GM21381 (cell line): ENCODE data around the gene HSD3B1.
A peak's percentile ranks its signal among the peaks of the same experiment; 100 is the strongest.

Experiments used
- ATAC-seq: cut with Tn5 transposase; IDR thresholded peaks from one replicate; pipeline ENCODE4 v1.9.1; 2021; ENCODE audit warnings: mild to moderate bottlenecking, moderate library complexity; ENCODE audit not compliant: unreplicated experiment

HSD3B1 gene

DNA sequence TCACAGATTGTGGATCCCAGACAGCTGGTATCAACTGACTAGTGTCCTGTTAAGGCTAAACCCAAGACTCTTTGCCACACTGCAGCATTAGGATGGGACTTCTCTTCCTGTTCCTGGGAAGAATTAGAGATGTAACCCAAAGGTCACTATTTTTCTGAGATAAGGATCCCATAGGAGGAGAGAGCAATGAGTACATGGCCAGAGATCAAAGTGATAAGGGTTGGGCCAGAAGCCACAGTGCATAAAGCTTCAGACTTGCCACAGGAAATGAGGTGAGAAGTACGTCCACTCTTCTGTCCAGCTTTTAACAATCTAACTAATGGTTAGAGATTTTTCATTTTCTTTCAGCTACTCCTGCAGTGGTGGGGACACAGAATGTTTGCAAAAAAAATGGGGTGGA is at the start of gene HSD3B1:
HSD3B1 (plus strand) TSS at position 270 of the 400 bp plus-strand sequence. CDS start 267 bp downstream, outside the sequence.
- no peak for ATAC-seq

DNA sequence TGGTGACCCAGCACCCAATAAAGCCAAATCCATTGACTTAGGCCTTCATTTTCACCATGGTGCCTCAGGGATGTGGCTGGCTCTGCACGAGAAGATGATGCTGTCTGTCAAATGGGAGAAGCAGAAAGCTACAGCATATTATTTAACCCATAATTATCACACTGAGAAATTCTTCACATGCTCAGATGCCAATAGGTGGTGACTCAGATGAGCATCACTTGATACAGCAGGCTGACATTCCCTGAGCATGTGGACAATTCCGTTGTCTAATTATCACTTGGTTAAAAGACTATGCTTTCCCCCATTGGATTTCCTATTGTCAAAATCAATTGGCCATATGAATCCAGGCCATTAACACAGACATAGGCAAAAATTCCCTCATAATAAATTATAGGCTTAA is 44.0 kb upstream of the HSD3B1 start:
- ATAC-seq: no peak

DNA sequence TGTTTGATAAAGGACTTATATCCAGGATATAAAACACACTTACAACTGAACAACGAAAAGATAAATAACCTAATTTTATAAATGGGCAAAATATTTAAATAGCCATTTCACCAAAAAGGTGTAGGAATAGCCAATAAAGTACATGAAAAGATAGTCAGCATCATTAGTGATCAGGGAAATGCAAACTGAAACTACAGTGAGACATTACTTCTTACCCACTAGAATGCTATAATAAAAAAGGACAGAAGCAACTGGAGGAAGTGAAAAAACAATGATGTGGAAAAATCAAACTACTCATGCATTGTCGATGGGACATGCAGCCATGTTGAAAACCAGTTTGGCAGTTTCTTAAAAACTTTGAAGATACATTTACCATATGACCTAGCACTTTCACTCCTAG is 43.4 kb upstream of the HSD3B1 start:
- no peak for ATAC-seq

DNA sequence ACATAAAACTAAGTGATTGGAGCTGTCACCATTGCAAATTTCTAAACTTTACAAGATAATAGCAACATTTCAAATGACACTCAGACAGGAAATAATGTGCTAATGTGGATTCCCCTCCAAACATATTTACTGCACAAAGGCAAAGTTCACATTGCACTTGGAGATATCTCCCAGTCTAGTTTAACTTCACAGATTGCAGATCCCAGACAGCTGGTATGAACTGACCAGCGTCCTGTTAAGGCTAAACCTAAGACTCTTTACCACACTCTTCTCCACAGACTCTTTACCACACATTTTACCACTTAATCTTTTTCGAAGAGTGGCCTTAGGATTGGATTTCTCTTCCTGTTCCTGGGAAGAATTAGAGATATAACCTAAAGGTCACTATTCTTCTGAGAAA is 40.6 kb upstream of the HSD3B1 start:
- ATAC-seq: no peak

DNA sequence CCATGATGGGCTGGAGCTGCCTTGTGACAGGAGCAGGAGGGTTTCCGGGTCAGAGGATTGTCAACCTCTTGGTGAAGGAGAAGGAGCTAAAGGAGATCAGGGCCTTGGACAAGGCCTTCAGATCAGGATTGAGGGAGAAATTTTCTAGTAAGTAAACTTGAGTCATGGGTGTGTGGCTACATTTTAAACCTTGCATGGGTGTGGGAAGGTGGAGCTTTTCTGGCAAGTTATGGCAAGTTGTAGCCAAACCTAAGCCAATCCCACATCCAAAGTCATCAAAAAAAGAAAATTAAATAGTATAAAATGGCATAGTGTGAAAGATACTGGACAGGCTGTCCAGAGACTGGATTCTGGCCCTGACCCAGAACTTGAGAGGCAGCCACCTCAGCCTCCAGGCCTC is 39.8 kb upstream of the HSD3B1 start:
- no peak for ATAC-seq

DNA sequence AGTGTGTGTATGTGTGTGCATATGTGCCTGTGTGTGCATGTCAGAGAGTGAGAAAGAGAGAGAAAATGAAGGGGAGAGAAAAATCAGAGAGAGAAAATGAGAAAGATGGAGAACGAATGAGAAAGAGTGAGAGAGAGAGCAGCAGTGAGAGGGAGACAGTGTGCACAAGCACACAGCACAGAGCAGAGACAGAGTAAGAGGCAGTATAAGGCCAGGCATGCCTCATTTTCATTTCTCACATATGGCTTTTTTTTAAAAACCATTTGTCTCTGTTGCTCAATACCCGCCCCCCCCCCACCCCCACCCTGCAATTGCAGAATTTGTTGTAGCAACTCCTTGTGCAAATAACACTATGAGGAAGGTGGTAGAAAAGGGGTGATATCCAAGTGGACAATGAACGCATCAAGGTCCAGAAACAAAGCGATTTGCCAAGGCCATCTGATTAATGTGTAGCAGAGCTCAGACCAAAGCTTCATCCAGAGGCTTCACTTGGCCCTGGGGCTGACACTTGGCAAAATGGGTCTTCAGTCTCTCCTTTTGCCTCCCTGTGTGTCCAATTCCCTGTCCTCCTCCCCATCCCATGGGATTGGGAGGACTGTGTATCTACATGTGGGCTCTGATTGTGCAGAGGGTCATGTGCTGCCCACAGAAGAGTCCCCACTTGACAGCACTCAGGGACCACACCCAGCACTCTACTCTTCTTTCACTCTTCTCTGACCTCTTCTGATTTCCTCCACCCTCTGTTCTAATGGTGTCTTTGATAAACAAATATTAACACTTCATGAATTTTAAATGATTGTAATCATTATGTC is 38.9 kb upstream of the HSD3B1 start:
- no peak for ATAC-seq

DNA sequence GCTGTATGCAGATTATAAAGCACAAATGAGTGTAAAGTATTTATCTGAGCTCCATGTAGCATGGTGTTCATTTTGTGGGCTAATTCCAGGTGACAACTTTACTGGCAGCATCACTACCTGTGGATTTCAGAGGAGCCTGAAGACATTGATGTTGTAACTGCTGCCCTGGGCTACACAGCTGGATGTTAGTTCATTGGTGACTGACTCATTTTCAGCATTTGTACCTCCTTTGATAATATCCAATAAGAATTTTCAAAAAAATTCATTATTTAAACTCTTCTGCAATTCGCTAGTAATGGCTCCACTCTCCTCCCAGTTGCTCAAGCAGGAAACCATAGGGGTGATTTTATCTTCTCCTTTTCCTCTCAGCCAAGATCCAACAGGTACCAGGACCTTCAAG is 37.3 kb upstream of the HSD3B1 start:
- no peak for ATAC-seq

DNA sequence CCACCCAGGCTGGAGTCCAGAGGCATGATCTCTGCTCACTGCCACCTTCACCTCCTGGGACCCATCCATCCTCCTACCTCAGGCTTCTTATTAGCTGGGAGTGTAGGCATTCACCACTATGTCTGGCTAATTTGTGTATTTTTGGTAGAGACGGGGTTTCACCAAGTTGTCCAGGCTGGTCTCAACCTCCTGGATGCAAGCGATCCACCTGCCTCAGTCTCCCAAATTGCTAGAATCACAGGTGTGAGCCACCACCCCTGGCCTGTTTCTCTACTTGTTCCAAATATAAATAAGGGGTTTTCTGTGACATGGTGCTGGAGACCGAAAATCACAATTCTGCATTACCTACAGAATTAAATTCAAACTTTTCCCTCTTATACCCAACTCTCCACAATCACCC is 36.6 kb upstream of the HSD3B1 start:
- no peak for ATAC-seq

DNA sequence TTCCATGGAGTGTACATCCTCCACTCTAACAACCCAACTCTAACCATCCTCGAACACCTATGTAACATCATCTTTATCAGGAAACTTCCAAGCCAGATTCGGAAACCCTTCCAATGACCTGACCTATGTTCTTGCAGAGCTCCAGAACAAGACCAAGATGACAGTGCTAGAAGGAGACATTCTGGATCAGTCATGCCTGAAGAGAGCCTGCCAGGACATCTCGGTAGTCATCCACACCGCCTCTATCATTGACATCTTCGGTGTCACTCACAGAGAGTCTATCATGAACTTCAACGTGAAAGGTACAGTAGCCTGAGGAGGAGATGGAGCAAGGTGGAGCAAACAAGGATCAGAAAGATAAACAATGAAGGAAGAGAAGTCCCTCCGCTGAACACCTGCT is 36.1 kb upstream of the HSD3B1 start:
- ATAC-seq: no peak

DNA sequence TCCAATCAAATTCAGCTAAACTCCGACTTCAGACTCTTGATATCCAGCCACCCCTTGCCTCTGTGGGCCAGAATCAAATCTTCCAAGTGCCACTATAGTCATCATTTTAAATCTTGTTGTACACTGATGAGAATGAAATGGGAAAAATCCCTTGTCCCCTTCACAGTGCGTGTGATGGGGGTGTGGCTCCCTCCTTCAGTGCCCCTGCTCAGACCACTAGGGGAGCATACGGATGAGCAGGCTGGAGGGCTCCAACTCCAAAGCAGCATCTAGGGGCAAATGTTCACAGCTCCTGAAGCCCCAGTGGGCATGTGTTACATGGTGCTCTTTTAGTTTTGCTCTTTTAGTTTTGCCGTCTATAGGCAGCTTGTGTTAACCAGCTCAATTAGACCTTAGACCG is 35.4 kb upstream of the HSD3B1 start:
- no peak for ATAC-seq

DNA sequence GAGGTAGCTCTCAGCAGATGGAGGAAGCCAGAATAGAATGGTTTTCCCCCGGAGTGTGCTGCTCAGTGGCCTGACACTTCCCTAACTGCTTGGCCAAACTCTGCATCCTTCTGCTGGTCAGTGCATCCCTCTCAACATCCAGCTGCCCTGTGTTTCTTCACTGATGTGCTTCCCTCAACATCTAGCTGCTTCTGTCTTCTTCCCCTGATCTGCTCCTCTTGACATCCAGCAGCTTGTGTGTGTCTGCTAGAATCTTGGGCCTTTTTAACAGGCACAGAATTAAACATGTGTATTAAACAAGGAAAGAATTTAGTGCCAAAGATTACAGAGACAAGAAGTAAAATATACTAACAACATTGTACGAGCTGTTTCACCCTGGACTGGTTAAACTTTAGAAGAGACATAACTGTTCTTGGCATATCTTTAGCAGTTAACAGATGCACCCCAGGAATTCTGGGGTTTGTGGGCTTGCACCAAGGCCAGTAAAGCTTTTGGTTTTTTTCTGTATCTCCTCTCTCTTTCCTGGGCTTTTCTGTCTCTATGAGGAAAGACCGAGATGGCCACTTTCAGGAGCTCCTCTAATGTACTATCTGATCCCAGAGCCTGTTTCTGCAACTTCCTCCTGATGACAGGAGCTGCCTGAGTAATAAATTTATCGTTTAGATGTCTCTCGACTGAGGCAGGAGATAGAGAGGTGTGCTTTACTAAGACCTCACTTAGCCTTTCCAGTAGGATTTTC is 34.8 kb upstream of the HSD3B1 start:
- ATAC-seq: no peak

DNA sequence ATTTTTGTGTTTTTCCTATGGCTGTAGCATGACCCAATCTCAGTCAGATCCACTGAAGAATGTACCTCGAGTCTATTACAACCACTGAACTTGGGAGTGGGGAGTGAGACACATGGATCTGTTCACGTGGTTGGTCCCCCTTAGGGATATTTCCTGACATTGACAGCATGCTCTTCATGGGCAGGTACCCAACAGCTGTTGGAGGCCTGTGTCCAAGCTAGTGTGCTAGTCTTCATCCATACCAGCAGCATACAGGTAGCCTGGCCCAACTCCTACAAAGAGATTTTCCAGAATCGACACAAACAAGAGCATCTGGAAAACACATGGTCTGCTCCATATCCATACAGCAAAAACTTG is 34.2 kb upstream of the HSD3B1 start:
- no peak for ATAC-seq

DNA sequence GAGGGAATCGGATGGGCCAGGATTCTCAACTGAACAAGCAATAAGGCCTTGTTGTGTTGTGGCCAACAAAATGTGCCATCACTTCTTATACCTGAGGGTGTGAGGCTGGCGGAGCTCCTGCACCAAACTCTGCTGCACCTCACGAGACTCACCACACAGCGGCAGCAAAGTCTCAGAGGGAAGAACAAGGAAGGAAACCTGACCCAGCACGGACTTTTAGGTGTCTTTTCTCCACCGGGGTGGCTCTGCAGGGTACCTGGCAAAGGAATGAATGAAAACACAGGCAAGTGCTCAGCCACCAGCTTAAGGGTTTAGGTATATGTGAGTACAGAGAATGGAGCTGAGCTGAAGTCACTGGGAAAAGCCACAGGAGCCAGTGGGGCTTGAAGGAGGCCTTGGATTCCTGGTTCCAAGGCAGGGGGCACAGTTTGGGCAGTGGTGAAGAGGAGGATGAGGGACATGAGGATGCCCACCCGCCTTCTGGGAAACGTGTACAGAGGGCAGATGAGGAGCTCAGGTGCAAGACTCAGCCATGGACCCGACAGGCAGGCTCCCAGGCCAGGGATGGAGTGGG is 31.1 kb upstream of the HSD3B1 start:
- peak; percentile 61 for ATAC-seq

DNA sequence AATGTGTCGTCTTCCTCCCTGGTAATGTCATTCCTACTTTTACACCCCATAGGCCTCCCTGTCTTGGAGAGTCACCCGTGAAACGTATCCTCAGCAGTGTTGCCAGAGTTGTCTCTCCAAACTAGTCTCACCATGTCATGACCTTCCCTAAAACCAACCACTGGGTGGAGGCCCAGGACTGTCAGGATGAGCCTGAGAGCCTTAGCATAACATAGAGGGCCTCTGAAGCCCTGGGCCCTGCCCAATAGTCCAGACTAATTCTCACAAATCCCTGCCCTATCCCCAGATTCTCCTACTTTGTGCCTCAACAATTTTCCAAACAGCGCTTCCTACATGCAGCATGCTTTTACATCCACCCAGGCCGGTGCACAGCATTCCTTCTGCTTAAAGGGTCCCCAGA is 29.3 kb upstream of the HSD3B1 start:
- ATAC-seq: no peak

DNA sequence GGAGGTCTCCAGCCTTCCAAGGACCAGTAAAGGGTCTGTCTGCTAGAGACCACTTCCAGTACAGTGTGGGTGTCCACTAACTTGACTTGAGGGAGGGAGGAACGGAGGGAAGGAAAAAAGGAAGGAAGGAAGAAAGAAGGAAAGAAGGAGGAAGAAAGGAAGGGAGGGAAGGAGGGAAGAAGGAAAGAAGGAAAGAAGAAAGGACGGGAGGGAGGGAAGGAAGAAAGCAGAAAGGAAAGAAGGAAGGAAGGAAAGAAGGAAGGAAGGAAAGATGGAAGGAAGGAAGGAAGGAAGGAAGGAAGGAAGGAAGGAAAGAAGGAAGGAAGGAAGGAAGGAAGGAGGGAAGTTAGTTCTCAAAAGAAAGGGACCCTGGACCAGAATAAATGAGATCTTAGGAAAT is 26.8 kb upstream of the HSD3B1 start:
- ATAC-seq: no peak

DNA sequence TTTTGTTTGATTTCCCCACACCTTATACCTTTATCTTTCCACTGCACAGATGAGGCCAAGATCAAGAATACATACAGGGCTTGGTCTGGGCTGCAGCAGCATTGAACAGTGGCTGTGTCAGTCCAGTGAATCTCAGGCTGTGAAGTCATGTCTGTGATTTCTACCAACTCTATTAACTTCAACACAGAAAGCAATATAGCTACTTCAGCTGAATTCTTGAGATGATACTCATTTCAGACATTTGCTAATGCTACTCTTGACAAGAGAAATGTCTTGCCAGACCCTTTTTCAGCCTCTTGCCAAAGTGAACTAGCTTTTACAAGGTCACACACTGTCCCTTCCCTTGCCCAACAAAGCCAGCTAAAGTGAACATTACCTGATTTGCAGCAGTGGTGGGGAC is 25.1 kb upstream of the HSD3B1 start:
- ATAC-seq: no peak

DNA sequence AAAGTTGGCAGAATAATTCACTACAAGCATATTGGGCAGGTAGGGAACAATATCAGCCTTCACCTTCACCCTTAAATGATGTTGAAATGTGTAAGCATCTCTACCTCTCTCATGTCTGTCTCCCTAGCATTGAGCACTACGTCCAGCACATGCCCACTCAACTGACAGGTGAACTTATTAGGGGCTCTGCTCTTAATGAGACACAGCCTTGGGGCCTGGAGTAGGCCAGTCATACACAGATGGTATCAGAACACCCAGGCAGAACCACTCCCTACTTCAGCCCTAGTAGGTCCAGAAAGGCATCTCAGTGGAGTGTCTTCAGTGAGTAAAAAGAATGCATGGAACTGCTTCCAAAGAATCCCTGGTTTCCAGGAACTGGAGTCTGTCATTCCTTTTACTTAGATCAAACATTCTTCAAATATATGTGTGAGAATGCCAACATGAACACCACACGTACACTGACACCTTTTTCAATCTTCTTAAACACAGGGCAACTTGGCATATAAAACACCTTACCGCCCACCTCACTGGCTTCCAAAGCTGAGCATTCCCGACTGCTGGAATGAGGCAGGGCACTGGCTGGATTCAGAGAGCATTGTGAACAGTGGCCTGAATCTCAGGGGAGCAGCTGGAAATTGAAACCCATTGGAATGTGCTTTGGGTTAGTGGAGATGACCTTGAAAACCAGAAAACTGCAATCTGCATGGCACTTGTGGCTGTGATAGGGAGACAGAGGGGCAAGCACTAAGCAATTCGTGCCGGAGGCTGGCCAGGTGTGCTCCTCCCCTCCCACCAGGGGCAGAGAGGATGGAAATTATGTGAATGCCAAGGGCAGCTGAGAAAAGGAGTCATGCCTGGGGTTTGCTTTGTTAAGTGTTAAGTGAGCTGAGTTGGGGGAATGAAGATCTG is 24.2 kb upstream of the HSD3B1 start:
- no peak for ATAC-seq

DNA sequence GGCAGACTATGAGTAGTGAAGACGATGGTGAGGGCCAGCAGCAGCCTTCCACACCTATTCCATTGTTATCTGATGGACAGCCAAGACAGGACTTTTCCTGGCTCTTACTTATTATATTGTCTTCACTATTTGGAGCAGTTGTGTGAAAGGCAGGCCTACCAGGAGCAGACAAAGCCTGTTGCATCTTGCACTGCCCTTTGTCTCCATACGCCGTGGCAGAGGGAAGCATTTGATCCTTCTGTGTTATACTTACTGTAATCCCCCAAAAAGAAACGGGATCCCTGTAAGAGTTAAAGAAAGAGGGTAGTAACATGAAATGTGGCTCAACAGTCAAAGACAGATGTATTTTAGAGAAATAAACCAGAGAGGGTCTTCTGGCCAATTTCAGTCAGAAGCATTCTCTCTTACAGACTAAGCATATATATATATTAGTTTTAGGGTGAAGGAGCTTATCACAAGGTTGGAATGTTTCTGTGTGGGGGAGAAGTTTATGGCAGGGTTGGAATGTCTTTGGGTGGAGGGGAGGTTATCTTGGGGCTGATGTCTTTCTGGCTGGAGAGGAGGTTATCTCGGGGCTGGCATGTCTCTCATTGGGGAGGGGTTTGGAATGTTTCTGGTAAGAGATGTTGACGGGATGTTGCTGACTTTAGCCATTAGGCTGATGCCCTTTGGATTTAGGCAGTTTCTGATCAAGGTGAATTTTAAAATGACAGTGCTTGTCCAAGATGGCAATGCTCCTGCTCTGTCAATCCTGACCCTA is 23.4 kb upstream of the HSD3B1 start:
- ATAC-seq: no peak

DNA sequence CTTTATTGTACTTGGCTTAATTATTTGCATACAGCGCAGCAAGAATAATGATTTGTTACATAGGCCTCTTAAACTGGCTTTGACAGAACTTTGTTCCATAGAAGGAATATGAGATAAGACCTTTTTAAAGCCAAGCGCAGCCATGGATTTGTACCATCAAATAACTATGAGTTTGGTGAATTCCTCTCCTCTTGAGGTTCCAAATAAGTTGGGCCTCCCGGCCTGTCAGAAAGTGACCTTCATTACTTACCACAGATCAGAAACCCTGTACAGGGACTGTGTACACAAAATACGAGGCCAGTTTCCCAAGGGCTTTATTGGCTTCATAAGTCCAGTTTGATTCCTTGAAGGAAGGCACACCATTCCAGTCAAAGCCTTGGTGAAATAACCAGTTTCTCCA is 21.8 kb upstream of the HSD3B1 start:
- ATAC-seq: no peak

DNA sequence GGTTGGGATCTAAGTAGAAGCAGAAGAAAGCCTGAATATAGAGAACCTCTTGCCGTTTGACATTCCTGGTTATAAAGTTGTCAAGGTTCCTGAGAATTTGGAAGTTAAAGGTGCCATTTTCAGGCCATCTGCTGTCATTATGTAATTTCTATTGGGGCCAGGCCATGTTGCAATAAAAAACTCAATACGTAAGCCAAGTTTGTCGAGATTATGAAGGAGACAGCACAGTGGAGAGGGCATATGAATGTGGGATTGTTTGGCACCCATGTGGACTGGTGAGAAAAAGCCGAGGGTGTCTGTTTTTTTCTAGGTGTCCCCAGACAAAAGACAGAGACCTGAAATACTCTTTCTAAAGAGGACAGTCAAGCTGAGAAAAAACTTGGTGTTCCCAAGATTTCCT is 18.8 kb upstream of the HSD3B1 start:
- no peak for ATAC-seq
